IPS-18a (cell line): ENCODE measurements around the gene BCAS2.
"Not testable (repeated sequence)": the region's sequence is repeated elsewhere in the genome, so short reads cannot be mapped to it uniquely, and the experiment has no call there.

Experiments
- H3K27ac ChIP-seq: one replicate; pipeline ENCODE4 v1.5.1; 2013; ENCODE audit warnings: low read length
- H3K27me3 ChIP-seq: one replicate; pipeline ENCODE4 v1.6.1; 2013; ENCODE audit warnings: mild to moderate bottlenecking, low read length; ENCODE audit not compliant: control insufficient read depth, insufficient read depth
- H3K36me3 ChIP-seq: one replicate; pipeline ENCODE4 v1.6.1; 2013; ENCODE audit warnings: low read depth, low read length; ENCODE audit not compliant: control insufficient read depth
- H3K4me1 ChIP-seq: one replicate; pipeline ENCODE4 v1.6.1; 2013; ENCODE audit warnings: low read depth, low read length; ENCODE audit not compliant: control insufficient read depth
- H3K4me3 ChIP-seq: one replicate; pipeline ENCODE4 v1.5.1; 2013; ENCODE audit warnings: low read length
- H3K9ac ChIP-seq: one replicate; pipeline ENCODE4 v1.6.1; 2013; ENCODE audit warnings: mild to moderate bottlenecking, low read length, moderate library complexity
- H3K9me3 ChIP-seq: one replicate; pipeline ENCODE4 v1.6.1; 2013; ENCODE audit warnings: low read depth, low read length; ENCODE audit not compliant: control insufficient read depth

Gene BCAS2

DNA sequence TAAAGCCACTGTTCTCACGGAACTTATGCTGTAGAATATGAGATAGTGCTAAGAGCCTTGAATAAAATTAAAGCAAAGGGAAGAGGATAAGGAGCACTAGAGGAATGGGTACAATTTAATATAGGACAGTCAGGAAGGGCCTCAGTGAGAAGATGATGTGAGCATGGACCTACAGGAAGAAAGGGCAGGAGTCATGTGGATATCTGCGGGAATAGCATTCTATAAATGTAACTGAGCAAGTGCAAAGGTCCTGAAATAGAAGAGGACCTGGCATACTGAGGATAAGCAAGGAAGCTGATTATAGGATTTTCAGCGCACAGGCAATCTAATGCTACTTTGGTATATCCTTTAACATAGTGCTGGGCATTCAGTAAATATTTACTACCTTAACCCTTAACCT, 12.6 kb upstream of the BCAS2 start:
- Histone ChIP-seq H3K4me3 (no peak overlapping the region), H3K4me1 (no peaks in the 10 kb centered on the region), H3K9me3 (no peaks in the 10 kb centered on the region), H3K9ac (no peak overlapping the region), H3K27ac (no peak overlapping the region), H3K36me3 (no peaks in the 10 kb centered on the region), H3K27me3 (no peaks in the 10 kb centered on the region)

DNA sequence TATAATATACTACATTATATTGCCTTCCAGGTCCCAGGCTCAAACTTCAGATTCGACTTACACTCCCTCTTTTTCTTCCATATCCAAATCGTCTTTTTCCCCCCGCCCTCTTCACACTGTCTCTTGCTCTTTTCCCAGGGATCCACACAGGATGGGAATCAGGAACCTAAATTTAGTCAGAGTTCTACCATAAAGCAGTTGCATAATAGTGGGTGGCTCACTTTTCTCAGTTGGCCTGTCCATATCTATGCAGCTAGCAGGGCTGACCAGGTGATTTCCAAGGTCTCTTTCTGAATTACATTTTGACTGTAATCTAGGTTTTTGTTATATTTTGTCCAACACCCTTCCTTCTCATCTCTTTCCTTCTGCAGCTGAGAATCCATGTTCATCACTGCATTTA, 7.7 kb upstream of the BCAS2 start:
- Histone ChIP-seq H3K27me3 (no peaks in the 10 kb centered on the region), H3K36me3 (no peaks in the 10 kb centered on the region), H3K4me3 (no peak overlapping the region), H3K9ac (no peak overlapping the region), H3K9me3 (no peaks in the 10 kb centered on the region), H3K4me1 (no peaks in the 10 kb centered on the region), H3K27ac (no peak overlapping the region)

DNA sequence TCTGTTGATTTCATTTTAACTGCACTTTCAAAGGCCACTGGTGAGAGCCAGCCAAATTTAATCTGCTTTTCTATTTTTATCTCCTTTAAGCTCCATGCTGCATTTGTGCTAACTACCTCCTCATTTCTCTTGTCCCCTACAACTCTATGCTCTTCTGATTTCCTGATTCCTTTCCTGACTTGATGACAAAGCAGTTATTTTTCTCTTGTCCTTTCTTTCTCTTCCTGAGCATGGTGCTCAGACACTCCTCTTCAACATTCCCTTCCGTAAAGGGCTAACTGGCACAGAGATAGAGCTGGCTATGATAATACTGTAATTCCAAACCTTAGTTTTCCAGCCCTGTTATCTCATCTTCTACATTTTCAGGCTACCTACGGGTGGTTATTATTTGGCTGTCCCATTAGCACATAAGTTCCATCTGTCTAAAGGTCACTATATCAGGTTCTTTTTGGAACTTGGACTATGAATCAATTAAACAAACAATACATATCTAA, 6.8 kb upstream of the BCAS2 start:
- H3K4me3 ChIP-seq, result no peak overlapping the region
- H3K36me3 ChIP-seq, result no peaks in the 10 kb centered on the region
- H3K27ac ChIP-seq, result no peak overlapping the region
- H3K9me3 ChIP-seq, result no peaks in the 10 kb centered on the region
- no peak overlapping the region for H3K9ac ChIP-seq
- H3K27me3 ChIP-seq, result no peaks in the 10 kb centered on the region
- no peaks in the 10 kb centered on the region for H3K4me1 ChIP-seq

DNA sequence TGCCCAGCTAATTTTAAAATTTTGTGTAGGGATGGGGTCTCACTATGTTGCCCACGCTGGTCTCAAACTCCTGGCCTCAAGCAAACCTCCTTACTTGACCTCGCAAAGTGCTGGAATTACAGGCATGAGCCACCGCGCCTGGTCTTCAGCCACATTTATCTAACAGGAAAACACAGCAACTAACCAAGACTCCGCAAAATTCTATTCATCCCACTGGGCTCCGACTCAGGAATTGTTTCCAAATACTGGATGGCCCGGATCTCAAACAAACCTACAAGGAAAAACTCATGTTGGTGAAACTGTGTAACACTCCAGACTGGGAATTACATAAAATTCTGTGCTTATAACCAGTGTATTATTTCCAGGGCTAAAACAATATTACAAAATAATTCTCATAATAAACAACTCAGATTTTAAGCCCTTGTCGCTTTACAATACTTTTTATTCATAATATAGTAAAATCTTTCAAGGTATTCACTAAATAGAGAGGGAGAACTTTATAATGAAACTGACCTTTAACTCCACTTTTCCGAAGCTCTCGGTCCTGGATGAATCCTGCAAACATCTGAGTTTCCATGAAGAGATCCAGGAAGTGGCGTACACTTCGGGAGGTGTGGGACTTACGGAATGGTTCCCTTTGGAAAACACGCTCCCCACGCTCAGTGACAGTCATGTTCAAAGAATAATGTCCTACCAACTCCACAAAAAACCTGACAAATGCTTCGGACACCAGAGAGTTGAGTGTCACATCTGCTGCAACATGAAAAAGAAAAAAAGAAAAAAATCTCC, 6.0 kb upstream of the BCAS2 start:
- H3K4me1 ChIP-seq, result no peaks in the 10 kb centered on the region
- H3K9me3 ChIP-seq, result no peaks in the 10 kb centered on the region
- H3K4me3 ChIP-seq, result no peak overlapping the region
- no peak overlapping the region for H3K27ac ChIP-seq
- no peak overlapping the region for H3K9ac ChIP-seq
- H3K27me3 ChIP-seq, result no peaks in the 10 kb centered on the region
- no peaks in the 10 kb centered on the region for H3K36me3 ChIP-seq

DNA sequence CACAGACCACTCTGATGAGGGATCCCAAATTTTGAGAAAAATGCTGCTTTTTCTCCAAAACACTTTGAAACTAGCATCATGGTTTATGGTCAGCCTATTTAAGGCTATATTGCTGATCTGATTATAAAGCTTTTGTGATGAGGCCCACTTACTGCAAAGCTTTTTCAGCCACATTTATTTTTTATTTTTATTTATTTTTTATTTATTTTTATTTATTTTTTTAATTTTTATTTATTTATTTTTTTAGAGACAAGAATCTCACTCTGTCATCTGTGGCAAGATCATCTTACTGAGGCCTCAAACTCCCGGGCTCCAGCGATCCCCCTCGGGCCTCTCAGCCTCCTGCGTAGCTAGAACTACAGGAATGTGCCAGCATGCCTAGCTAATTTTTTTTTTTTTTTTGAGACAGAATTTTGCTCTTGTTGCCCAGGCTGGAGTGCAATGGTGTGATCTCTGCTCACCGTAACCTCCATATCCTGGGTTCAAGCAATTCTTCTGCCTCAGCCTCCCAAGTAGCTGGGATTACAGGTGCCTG, 5.2 kb upstream of the BCAS2 start:
- Histone ChIP-seq H3K4me3 (no peak overlapping the region), H3K36me3 (no peaks in the 10 kb centered on the region), H3K4me1 (no peaks in the 10 kb centered on the region), H3K9me3 (no peaks in the 10 kb centered on the region), H3K27ac (no peak overlapping the region), H3K27me3 (no peaks in the 10 kb centered on the region), H3K9ac (no peak overlapping the region)

DNA sequence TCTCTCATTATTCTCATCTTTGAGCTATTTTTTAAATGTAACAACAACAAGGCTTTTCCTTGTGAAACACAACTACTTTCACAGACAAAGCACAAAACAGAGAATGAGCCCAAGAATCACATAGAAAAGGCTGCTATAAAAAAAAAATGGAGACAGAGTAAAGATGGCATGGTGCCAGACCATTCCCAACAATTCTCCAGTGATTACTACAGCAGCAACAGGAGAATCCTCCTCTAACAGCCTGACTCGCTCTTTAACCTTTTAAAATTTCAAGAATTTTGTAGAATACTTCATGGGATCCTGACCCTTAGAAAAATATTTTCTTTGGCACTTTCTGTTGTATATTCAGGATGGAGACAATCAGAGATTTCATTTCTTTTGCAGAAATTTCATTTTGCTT, 3.8 kb upstream of the BCAS2 start:
- H3K36me3 ChIP-seq, result no peaks in the 10 kb centered on the region
- H3K9ac ChIP-seq, result no peak overlapping the region
- H3K4me3 ChIP-seq, result no peak overlapping the region
- H3K9me3 ChIP-seq, result no peaks in the 10 kb centered on the region
- H3K27ac ChIP-seq, result no peak overlapping the region
- no peaks in the 10 kb centered on the region for H3K27me3 ChIP-seq
- no peaks in the 10 kb centered on the region for H3K4me1 ChIP-seq

DNA sequence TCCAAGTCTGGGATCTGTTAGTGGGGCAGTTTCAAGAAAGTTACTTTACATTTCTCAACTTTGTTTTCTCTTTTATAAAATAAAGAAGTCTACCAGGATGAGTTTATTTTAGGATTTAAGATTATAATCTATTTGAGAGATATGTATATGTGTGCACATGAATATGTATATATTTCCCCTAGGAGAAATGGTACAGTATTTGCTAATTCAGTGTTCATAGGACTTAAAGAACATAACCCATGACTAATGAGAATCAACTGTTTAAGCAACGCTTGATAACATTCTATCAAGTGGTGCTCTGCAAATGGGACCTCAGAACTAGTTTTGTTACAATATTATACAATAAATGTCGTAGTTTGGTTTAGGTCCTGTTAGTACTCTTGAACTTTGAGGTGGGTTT, 7.0 kb downstream of the BCAS2 start:
- Histone ChIP-seq H3K4me3 (no peak overlapping the region), H3K9ac (no peak overlapping the region), H3K27ac (no peak overlapping the region), H3K9me3 (no peaks in the 10 kb centered on the region), H3K4me1 (no peaks in the 10 kb centered on the region), H3K27me3 (no peaks in the 10 kb centered on the region), H3K36me3 (peaks cover 71% of the 10 kb centered on the region)

DNA sequence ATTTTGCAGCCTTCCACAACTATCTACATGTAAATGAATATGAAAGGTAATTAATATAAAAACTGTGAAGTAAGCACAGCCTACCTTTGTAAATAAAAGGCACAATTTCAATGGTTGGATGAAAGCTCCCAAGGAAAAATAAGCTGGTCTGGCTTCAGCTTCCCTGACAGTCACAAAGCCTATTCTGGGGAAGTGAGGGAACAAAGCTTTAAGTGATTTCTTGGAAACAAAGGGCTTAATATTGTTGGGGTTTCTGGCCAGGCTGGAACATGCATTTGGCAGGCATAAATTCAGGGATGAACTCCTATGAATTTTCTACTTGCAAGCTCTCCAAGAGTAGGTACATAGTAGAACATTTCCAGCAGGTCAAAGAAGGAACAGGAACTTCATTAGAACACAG, 17.3 kb downstream of the BCAS2 start:
- Histone ChIP-seq H3K4me1 (no peaks in the 10 kb centered on the region), H3K36me3 (peaks cover 33% of the 10 kb centered on the region), H3K27me3 (no peaks in the 10 kb centered on the region), H3K9me3 (no peaks in the 10 kb centered on the region), H3K4me3 (no peak overlapping the region), H3K27ac (no peak overlapping the region), H3K9ac (no peak overlapping the region)

DNA sequence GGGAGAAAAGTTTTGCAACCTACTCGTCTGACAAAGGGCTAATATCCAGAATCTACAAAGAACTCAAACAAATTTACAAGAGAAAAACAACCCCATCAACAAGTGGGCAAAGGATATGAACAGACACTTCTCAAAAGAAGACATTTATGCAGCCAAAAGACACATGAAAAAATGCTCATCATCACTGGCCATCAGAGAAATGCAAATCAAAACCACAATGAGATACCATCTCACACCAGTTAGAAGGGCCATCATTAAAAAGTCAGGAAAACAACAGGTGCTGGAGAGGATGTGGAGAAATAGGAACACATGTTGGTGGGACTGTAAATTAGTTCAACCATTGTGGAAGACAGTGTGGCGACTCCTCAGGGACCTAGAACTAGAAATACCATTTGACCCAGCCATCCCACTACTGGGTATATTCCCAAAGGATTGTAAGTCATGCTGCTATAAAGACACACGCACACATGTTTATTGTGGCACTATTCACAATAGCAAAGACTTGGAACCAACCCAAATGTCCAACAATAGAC, 18.4 kb downstream of the BCAS2 start:
- H3K27ac ChIP-seq, result not testable (repeated sequence)

DNA sequence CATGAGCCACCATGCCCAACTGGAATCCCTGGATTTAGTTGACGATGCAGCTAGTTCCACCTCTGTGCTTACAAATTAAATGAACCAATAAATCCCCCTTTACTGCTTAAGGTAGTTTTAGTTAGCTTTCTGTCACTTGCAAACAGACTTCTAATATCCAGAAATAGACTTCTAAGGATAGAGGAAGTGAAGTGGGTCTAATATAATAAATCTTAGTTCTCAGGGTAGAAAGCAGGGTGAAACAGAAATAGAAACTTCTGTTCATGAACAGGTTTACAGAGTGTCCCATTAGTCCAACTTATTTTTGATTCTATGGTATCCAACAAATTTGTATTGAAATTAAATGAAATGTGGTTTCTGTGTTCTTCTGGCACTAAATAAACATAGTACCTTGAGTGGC, 20.1 kb downstream of the BCAS2 start:
- peaks cover 9% of the 10 kb centered on the region for H3K36me3 ChIP-seq
- no peaks in the 10 kb centered on the region for H3K27me3 ChIP-seq
- no peak overlapping the region for H3K9ac ChIP-seq
- no peak overlapping the region for H3K27ac ChIP-seq
- no peaks in the 10 kb centered on the region for H3K4me1 ChIP-seq
- no peak overlapping the region for H3K4me3 ChIP-seq
- H3K9me3 ChIP-seq, result no peaks in the 10 kb centered on the region

More for the DNA sequence above, 18.4 kb downstream of the BCAS2 start:
- not testable (repeated sequence) for H3K9ac ChIP-seq, H3K9me3 ChIP-seq, H3K4me1 ChIP-seq, H3K4me3 ChIP-seq, H3K27me3 ChIP-seq
- H3K36me3 ChIP-seq, result peaks cover 22% of the 10 kb centered on the region

DNA sequence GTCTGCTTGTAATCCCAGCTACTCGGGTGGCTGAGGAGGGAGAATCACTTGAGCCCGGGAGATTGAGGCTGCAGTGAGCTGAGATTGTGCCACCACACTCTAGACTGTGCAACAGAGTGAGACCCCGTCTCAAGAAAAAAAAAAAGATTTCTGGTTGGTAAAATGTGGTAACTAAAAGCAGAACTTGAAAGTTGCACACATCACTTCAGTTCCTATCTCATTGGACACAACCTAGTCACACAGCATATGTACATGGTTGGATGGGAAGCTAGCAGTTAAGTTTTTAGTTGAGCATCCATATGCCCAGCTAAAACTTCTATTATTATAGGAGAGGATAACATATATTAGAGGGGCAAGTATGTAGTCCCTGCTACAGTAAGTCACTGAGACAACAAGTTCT, 22.1 kb downstream of the BCAS2 start:
- H3K36me3 ChIP-seq, result no peaks in the 10 kb centered on the region
- no peaks in the 10 kb centered on the region for H3K27me3 ChIP-seq
- H3K27ac ChIP-seq, result no peak overlapping the region
- H3K4me1 ChIP-seq, result no peaks in the 10 kb centered on the region
- no peak overlapping the region for H3K4me3 ChIP-seq
- no peak overlapping the region for H3K9ac ChIP-seq
- no peaks in the 10 kb centered on the region for H3K9me3 ChIP-seq

DNA sequence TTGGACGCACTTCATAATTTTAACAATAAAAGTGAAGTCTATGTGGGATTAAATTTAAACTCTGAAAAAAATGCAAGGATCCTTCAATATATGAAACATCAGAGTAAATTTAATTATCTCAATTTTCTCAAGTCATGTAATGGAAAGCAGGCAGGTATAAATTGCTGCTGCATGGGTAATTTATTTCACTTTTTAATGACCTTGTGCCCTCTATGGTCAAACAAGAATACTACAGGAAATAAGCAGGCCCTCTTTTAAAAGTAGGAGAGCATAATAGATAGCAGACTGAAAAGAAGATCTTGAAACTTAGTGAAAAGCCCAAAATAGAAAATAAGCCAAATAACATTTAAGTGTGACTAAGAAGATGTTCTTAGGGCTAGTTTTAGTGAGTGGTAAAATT, 22.9 kb downstream of the BCAS2 start:
- no peaks in the 10 kb centered on the region for H3K36me3 ChIP-seq
- H3K4me1 ChIP-seq, result no peaks in the 10 kb centered on the region
- H3K4me3 ChIP-seq, result no peak overlapping the region
- H3K9me3 ChIP-seq, result no peaks in the 10 kb centered on the region
- no peak overlapping the region for H3K27ac ChIP-seq
- H3K27me3 ChIP-seq, result no peaks in the 10 kb centered on the region
- no peak overlapping the region for H3K9ac ChIP-seq
